Kidney (tissue), 14 donors: ENCODE data around the gene ZNF462. TPM values are rescaled to one million over a fixed set of nuclear protein-coding genes. Genes with fewer than 3 reads are reported as not detected.

Experiments used
- DNase-seq, 5 donors: peaks; one replicate each; pipeline ENCODE4 v3.0.0-alpha.2; 2013 to 2020
- FAIRE-seq: peaks from 2 replicates; lab custom pipeline; 2012; peaks lifted over from hg19 to GRCh38; lab: Jason Lieb, UNC
- H3K27ac ChIP-seq, 2 donors: one replicate each; pipeline ENCODE4 v1.7.0; 2013; ENCODE audit warnings: low read depth in 2 of 2, low read length in 2 of 2, inconsistent platforms in 1 of 2
- H3K27me3 ChIP-seq: one replicate; pipeline ENCODE4 v1.7.1; 2013; ENCODE audit warnings: low read length, inconsistent platforms; ENCODE audit not compliant: control insufficient read depth, insufficient read depth
- H3K36me3 ChIP-seq, 3 donors: one replicate each; pipeline versions ENCODE4 v1.7.0 to v1.7.1; 2013; ENCODE audit warnings: low read length in 3 of 3, control low read depth in 1 of 3, inconsistent platforms in 1 of 3; ENCODE audit not compliant: insufficient read depth in 3 of 3, control insufficient read depth in 2 of 3
- H3K4me1 ChIP-seq, 3 donors: one replicate each; pipeline versions ENCODE4 v1.7.0 to v1.7.1; 2013; ENCODE audit warnings: low read length in 3 of 3, inconsistent platforms in 1 of 3, low read depth in 1 of 3; ENCODE audit not compliant: control insufficient read depth in 2 of 3, insufficient read depth in 2 of 3
- H3K4me3 ChIP-seq, 3 donors: one replicate each; pipeline versions ENCODE4 v1.7.0 to v1.8.1; 2013; ENCODE audit warnings: low read length in 3 of 3, control low read depth in 1 of 3, inconsistent platforms in 1 of 3
- H3K9ac ChIP-seq, 3 donors: one replicate each; pipeline versions ENCODE4 v1.7.0 to v1.7.1; 2013; ENCODE audit warnings: low read length in 3 of 3, control low read depth in 1 of 3, inconsistent platforms in 1 of 3
- H3K9me3 ChIP-seq, 3 donors: one replicate each; pipeline versions ENCODE4 v1.7.0 to v1.7.1; 2013; ENCODE audit warnings: low read length in 3 of 3, control low read depth in 1 of 3, inconsistent platforms in 1 of 3; ENCODE audit not compliant: control insufficient read depth in 2 of 3, insufficient read depth in 1 of 3
- CTCF ChIP-seq: IDR thresholded peaks from 3 replicates; pipeline ENCODE4 v1.5.1; 2012; ENCODE audit warnings: mild to moderate bottlenecking, moderate library complexity, borderline replicate concordance; ENCODE audit not compliant: insufficient read depth; ENCODE audit errors: extremely low read depth
- intact Hi-C: fragments of 100-400 bp; cut with DNase I; formaldehyde crosslinking; loops from one replicate; pipeline ENCODE4 v1.11.1; 2022
- polyA plus RNA-seq: library from polyadenylated mRNA; stranded (reverse); fragments of 350-450 nt; fragmentation: Illumina TruSeq; extraction: RNeasy Lipid Tissue Mini Kit (QIAGEN cat#74804); gene quantifications from one replicate; pipeline ENCODE4 v1.2.3, GENCODE V29; 2014; ENCODE audit warnings: low read depth, low replicate concordance; ENCODE audit not compliant: insufficient read depth
- total RNA-seq: library from RNA; stranded (reverse); fragmentation: NEBNext Ultra II Directional; extraction: Animal tissue kit (Norgen Biotek cat#: 25700); gene quantifications from one replicate; pipeline ENCODE4 v1.2.1, GENCODE V29; 2021
- donor health status: control.
- donor health status: control.
- donor health status: control.
- donor health status: control.
- donor health status: control.
- donor health status: DM: yes; HTN: yes; CAD: no.
- donor health status: Normal renal cell carcinoma (clear cell type).

The ZNF462 gene
- total and polyA plus RNA-seq, 2 donors from 2014 or later: 1.8 to 47.0 TPM

GRCh38 chr9:106972082-106972481 lies 109.1 kb downstream of the ZNF462 start:
- H3K27ac ChIP-seq: no peak overlapping the region
- H3K9me3 ChIP-seq: no peaks in the 10 kb centered on the region
- no peak overlapping the region for H3K4me3 ChIP-seq
- no peak overlapping the region for H3K9ac ChIP-seq
- DNase-seq: no peak
- H3K27me3 ChIP-seq: no peaks in the 10 kb centered on the region
- H3K36me3 ChIP-seq: peaks cover 7 to 34% (median 22%) of the 10 kb centered on the region in 3 donors
- intact Hi-C loops: no loop called here
- TF ChIP-seq CTCF: no peak
- FAIRE-seq: no peak
- H3K4me1 ChIP-seq: no peaks in the 10 kb centered on the region

GRCh38 chr9:106974341-106974740 lies 111.4 kb downstream of the ZNF462 start:
- Histone ChIP-seq H3K4me1 (no peaks in the 10 kb centered on the region), H3K9ac (no peak overlapping the region), H3K27me3 (no peaks in the 10 kb centered on the region), H3K36me3 (peaks cover 13 to 38% (median 30%) of the 10 kb centered on the region in 3 donors), H3K9me3 (no peaks in the 10 kb centered on the region), H3K4me3 (no peak overlapping the region), H3K27ac (no peak overlapping the region)
- DNase-seq: no peak
- intact Hi-C loops: no loop called here
- no peak for TF ChIP-seq CTCF
- FAIRE-seq: no peak

- no peaks in the 10 kb centered on the region for H3K4me1 ChIP-seq
- DNase-seq: no peak
- H3K27ac ChIP-seq: no peak overlapping the region
- FAIRE-seq: no peak
- no peaks in the 10 kb centered on the region for H3K9me3 ChIP-seq
- no peak overlapping the region for H3K4me3 ChIP-seq
- peaks cover 13 to 43% (median 30%) of the 10 kb centered on the region in 3 donors for H3K36me3 ChIP-seq
- intact Hi-C loops: no loop called here
- H3K27me3 ChIP-seq: no peaks in the 10 kb centered on the region
- no peak overlapping the region for H3K9ac ChIP-seq
- TF ChIP-seq CTCF: no peak
Observed at GRCh38 chr9:106976772-106977171, 113.8 kb downstream of the ZNF462 start.

- Histone ChIP-seq H3K36me3 (peaks cover 5 to 23% (median 23%) of the 10 kb centered on the region in 3 donors), H3K27ac (no peak overlapping the region), H3K4me1 (no peaks in the 10 kb centered on the region), H3K4me3 (no peak overlapping the region), H3K9ac (no peak overlapping the region), H3K27me3 (no peaks in the 10 kb centered on the region), H3K9me3 (no peaks in the 10 kb centered on the region)
- intact Hi-C loops: no loop called here
- no peak for DNase-seq
- no peak for FAIRE-seq
- no peak for TF ChIP-seq CTCF
Observed at GRCh38 chr9:106980551-106981101, 117.7 kb downstream of the ZNF462 start.
